Neural crest cell (in vitro differentiated cells): ENCODE measurements around the gene RALB. TPM values are rescaled to one million over a fixed set of nuclear protein-coding genes. Genes with fewer than 3 reads are reported as not detected.

Experiments used
- DNase-seq: peaks from one replicate; pipeline ENCODE4 v3.0.0; 2021; ENCODE audit warnings: low read depth, mixed read lengths, low spot score
- H3K27ac Mint-ChIP-seq: one replicate; pipeline ENCODE4 v1.8.0; 2021; ENCODE audit warnings: mild to moderate bottlenecking, mixed read lengths; ENCODE audit not compliant: unreplicated experiment
- H3K27me3 Mint-ChIP-seq: 2 replicates; pipeline ENCODE4 v1.8.0; 2021; ENCODE audit warnings: low read depth, mild to moderate bottlenecking, mixed read lengths
- H3K36me3 Mint-ChIP-seq: 2 replicates; pipeline ENCODE4 v1.8.0; 2021; ENCODE audit warnings: low read depth, mild to moderate bottlenecking, mixed read lengths
- H3K4me1 Mint-ChIP-seq: 2 replicates; pipeline ENCODE4 v1.8.0; 2021; ENCODE audit warnings: mixed read lengths
- H3K4me3 Mint-ChIP-seq: one replicate; pipeline ENCODE4 v1.8.0; 2021; ENCODE audit warnings: mild to moderate bottlenecking, mixed read lengths
- H3K9me3 Mint-ChIP-seq: 2 replicates; pipeline ENCODE4 v1.8.0; 2021; ENCODE audit warnings: mixed read lengths
- total RNA-seq: library from RNA; stranded (reverse); gene quantifications from 2 replicates; pipeline ENCODE4 v1.2.1, GENCODE V29; 2021
- TF ChIP-seq, protein P1 (sequence below): fragments of 200-600 bp; sonication (generic); conservative IDR thresholded peaks from 2 replicates; pipeline ENCODE4 v1.5.0; 2021; ENCODE audit warnings: antibody characterized with exemption, mild to moderate bottlenecking

The RALB gene
- total RNA-seq, 1 donor from 2014 or later = 29.3 TPM

GRCh38 chr2:120247851-120248250 is 4.8 kb upstream of the RALB start:
- Mint-ChIP-seq H3K9me3 (no peaks in the 10 kb centered on the region), H3K4me3 (no peak overlapping the region), H3K36me3 (no peaks in the 10 kb centered on the region), H3K27ac (peak overlapping the region; percentile 81), H3K4me1 (peaks cover 40% of the 10 kb centered on the region), H3K27me3 (peaks cover 34% of the 10 kb centered on the region)
- TF ChIP-seq, protein P1, sequence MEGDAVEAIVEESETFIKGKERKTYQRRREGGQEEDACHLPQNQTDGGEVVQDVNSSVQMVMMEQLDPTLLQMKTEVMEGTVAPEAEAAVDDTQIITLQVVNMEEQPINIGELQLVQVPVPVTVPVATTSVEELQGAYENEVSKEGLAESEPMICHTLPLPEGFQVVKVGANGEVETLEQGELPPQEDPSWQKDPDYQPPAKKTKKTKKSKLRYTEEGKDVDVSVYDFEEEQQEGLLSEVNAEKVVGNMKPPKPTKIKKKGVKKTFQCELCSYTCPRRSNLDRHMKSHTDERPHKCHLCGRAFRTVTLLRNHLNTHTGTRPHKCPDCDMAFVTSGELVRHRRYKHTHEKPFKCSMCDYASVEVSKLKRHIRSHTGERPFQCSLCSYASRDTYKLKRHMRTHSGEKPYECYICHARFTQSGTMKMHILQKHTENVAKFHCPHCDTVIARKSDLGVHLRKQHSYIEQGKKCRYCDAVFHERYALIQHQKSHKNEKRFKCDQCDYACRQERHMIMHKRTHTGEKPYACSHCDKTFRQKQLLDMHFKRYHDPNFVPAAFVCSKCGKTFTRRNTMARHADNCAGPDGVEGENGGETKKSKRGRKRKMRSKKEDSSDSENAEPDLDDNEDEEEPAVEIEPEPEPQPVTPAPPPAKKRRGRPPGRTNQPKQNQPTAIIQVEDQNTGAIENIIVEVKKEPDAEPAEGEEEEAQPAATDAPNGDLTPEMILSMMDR = no peak
- no peak for DNase-seq

GRCh38 chr2:120250640-120251039 is 2.0 kb upstream of the RALB start:
- DNase-seq = no peak
- Mint-ChIP-seq H3K4me3 (peak overlapping the region; percentile 37), H3K9me3 (no peaks in the 10 kb centered on the region), H3K27ac (no peak overlapping the region), H3K27me3 (peaks cover 36% of the 10 kb centered on the region), H3K36me3 (no peaks in the 10 kb centered on the region), H3K4me1 (peaks cover 58% of the 10 kb centered on the region)
- TF ChIP-seq, protein P1 = no peak

GRCh38 chr2:120251078-120251477 is 1.6 kb upstream of the RALB start:
- no peak overlapping the region for H3K27ac Mint-ChIP-seq
- H3K4me1 Mint-ChIP-seq = peaks cover 56% of the 10 kb centered on the region
- H3K36me3 Mint-ChIP-seq = no peaks in the 10 kb centered on the region
- DNase-seq = no peak
- TF ChIP-seq, protein P1 = no peak
- peak overlapping the region; percentile 37 for H3K4me3 Mint-ChIP-seq
- peaks cover 36% of the 10 kb centered on the region for H3K27me3 Mint-ChIP-seq
- no peaks in the 10 kb centered on the region for H3K9me3 Mint-ChIP-seq

DNA sequence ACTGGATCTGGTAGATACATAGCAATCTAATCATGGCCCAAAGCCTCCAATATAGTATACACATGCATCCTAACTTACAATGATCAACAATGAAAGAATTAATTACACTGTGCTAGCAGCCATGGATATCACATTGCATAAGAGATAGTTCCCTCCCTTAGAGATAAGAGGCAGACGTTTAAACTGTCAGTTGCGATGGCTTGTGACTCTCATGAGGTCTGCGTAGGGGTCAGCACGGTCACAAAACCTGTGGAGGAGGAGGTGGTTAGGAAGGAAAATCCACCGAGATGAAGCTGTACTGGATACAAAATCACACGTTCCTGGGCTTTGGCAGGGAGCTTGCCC is 800 bp upstream of the RALB start:
- Mint-ChIP-seq H3K36me3 (no peaks in the 10 kb centered on the region), H3K27me3 (peaks cover 33% of the 10 kb centered on the region), H3K27ac (no peak overlapping the region), H3K9me3 (no peaks in the 10 kb centered on the region), H3K4me3 (peak overlapping the region; percentile 94), H3K4me1 (peaks cover 55% of the 10 kb centered on the region)
- TF ChIP-seq, protein P1 = no peak
- DNase-seq = no peak

DNA sequence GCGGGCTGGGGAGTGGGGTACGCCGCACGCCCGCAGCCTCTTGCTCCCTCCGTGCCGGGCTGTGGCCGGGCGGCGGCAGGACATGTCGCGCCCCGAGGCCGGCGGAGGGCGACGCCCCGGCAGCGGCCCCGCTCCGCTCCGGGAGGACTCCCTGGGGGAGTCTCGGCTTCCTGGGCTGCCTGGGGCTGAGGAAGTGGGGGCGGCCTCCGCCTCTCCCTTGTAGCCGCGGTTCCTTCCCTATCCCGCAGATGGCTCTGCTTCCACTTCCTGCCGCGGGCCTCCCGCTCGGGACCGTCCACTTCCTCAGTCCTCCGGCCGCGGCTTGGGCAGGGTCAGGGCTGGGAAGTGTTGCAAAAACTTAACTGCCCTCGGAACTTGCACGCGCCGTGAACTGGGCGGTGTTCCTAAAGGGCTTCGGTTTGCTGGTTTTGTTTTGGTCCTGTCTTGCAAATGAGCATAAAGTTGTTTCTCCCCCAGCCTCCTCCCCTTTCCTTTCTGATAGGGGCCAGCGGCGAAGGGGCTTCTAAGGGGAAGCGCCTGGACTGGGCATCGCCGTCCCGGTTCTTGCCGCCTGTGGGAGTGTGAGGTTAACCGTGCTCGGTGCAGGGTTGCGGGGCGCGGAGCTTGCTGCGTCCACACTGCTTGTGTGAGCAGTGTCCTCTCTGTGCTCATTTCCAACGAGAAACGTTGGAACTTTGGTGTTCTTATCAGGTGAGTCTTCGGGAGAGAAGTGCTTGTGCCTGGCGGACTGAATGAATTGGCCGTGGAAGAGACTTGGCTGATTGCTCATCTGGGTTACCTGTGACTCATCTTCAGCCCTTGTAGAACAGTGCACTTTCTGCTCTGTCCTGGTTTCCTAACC is 600 bp downstream of the RALB start:
- Mint-ChIP-seq H3K27me3 (peaks cover 27% of the 10 kb centered on the region), H3K9me3 (no peaks in the 10 kb centered on the region), H3K4me1 (peaks cover 55% of the 10 kb centered on the region), H3K4me3 (peak overlapping the region; percentile 99), H3K36me3 (peaks cover 2% of the 10 kb centered on the region), H3K27ac (peak overlapping the region; percentile 47)
- peak; percentile 67 for DNase-seq
- TF ChIP-seq, protein P1 = peak; percentile 53
